Body of pancreas (tissue), 4 donors: Measurements from ENCODE around the gene SEL1L.

Experiments used
- CTCF ChIP-seq, 7 experiments: fragments of 450-650 bp in 4 of 7; fragments of 200-600 bp in 3 of 7; sonication (generic) in 3 of 7; IDR thresholded peaks; one replicate each; pipeline ENCODE4 v1.5.1; 2016 to 2019; ENCODE audit warnings: antibody characterized with exemption in 7 of 7
- POLR2A ChIP-seq, 3 donors: fragments of 450-650 bp; IDR thresholded peaks; one replicate each; pipeline ENCODE4 v1.6.1; 2016; ENCODE audit warnings: antibody characterized with exemption in 3 of 3, mild to moderate bottlenecking in 2 of 3

- TF ChIP-seq CTCF (IDR thresholded peaks at IDR 0.05) (no peak), POLR2A (IDR thresholded peaks at IDR 0.05) (no peak)
These were observed 48.8 kb upstream of the SEL1L start for GRCh38 chr14:81582420-81582819.
